ENCODE results near the gene CLTB. TPM values are rescaled to one million over a fixed set of nuclear protein-coding genes. Genes with fewer than 3 reads are reported as not detected.

CLTB gene
- total and polyA plus RNA-seq, 2 of the 8 experiments (the other 6 are each of a cell fraction or from before 2014, with no cell fraction given): 25.9 to 34.9 TPM

- Histone ChIP-seq H2BK120ac (replicated peaks; ENCODE audit: low read depth, low read length) (no peak overlapping the region), H3K27me3 (replicated peaks in 1 of 4; ENCODE audit: control insufficient read depth in 3 of 4, extremely low read depth in 1 of 4, insufficient read depth in 3 of 4, low read length in 3 of 4) (peaks cover 0 to 11% (median 9%) of the 10 kb centered on the region in 4 experiments; a peak in 6 of 7 replicates), H3K4me3 (ENCODE audit: extremely low read depth in 1 of 4, insufficient read depth in 2 of 4, low read depth in 3 of 4, low read length in 4 of 4) (no peak overlapping the region; a peak in 1 of 8 replicates), H3K79me2 (ENCODE audit: control insufficient read depth in 1 of 2, insufficient read depth in 2 of 2, low read length in 2 of 2) (no peaks in the 10 kb centered on the region), H4K8ac (ENCODE audit: extremely low read depth, insufficient read depth, low read length) (no peak overlapping the region), H3K4me1 (replicated peaks in 1 of 4; ENCODE audit: control insufficient read depth in 3 of 4, insufficient read depth in 4 of 4, low read length in 3 of 4) (peaks cover 0 to 3% (median 0%) of the 10 kb centered on the region in 4 experiments; a peak in 4 of 7 replicates), H3K23me2 (ENCODE audit: low read depth, low read length) (no peaks in the 10 kb centered on the region; the same call in 1 of the 2 replicates), H2BK15ac (ENCODE audit: low read length) (no peak overlapping the region), H3K18ac (ENCODE audit: extremely low read depth, low read length) (no peak overlapping the region), H3K9ac (replicated peaks in 1 of 4; ENCODE audit: extremely low read depth in 1 of 4, low read depth in 3 of 4, low read length in 3 of 4) (no peak overlapping the region), H2AFZ (ENCODE audit: low read length) (no peak overlapping the region), H2AK5ac (ENCODE audit: low read depth, low read length) (no peak overlapping the region), H3K56ac (replicated peaks; ENCODE audit: insufficient read length, low read depth, low read length) (no peak overlapping the region), H2BK5ac (ENCODE audit: low read depth, low read length) (no peak overlapping the region), H2BK20ac (ENCODE audit: low read length) (no peak overlapping the region), H4K91ac (replicated peaks; ENCODE audit: insufficient read length, low read length) (no peak overlapping the region), H3K14ac (ENCODE audit: insufficient read length) (no peak overlapping the region), H4K20me1 (replicated peaks in 1 of 2; ENCODE audit: control insufficient read depth in 1 of 2, insufficient read depth in 2 of 2, low read length in 2 of 2) (no peaks in the 10 kb centered on the region), H3K36me3 (ENCODE audit: control insufficient read depth in 2 of 4, insufficient read depth in 4 of 4, low read length in 3 of 4) (no peaks in the 10 kb centered on the region), H3K9me3 (ENCODE audit: insufficient read depth in 2 of 2, low read depth in 1 of 2, low read length in 1 of 2) (peaks cover 17 to 19% of the 10 kb centered on the region in 2 experiments; a peak in 3 of 4 replicates), H3K4ac (replicated peaks; ENCODE audit: insufficient read length, low read depth, low read length) (no peak overlapping the region), H3K4me2 (ENCODE audit: insufficient read depth in 1 of 2, low read depth in 2 of 2, low read length in 2 of 2) (no peak overlapping the region), H3K23ac (ENCODE audit: insufficient read length) (no peak overlapping the region), H3K27ac (ENCODE audit: low read depth, low read length) (no peak overlapping the region), H2BK12ac (ENCODE audit: low read depth, low read length) (no peak overlapping the region), H4K5ac (ENCODE audit: insufficient read length, low read depth, low read length) (no peak overlapping the region), H3K79me1 (ENCODE audit: low read depth, low read length) (no peaks in the 10 kb centered on the region)
- WGBS, 2 experiments (ENCODE audit: extremely low coverage in 1 of 2, insufficient coverage in 1 of 2, insufficient read length in 1 of 2, insufficient replicate concordance in 2 of 2, low coverage in 1 of 2, low lambda C conversion rate in 2 of 2, missing lambda C conversion rate in 1 of 2): 88% methylated on average over 2 of the region's 2 CpGs; no CpG with 5 or more reads in 1 of the 2 experiments
- TF ChIP-seq TEAD4 (IDR thresholded peaks at IDR 0.05; ENCODE audit: low read depth, low read length) (no peak), PHF8 (conservative IDR thresholded peaks at IDR 0.05; ENCODE audit: low read depth, low read length) (no peak), SP1 (IDR thresholded peaks at IDR 0.05; ENCODE audit: low read depth, low read length) (no peak), RBBP5 (IDR thresholded peaks at IDR 0.05; ENCODE audit: borderline replicate concordance, low read depth, low read length) (no peak), POLR2A (IDR thresholded peaks at IDR 0.05; ENCODE audit: control extremely low read depth in 1 of 2, low read depth in 2 of 2, low read length in 2 of 2) (no peak), FOSL1 (IDR thresholded peaks at IDR 0.05; ENCODE audit: insufficient read depth, low read depth, low read length) (no peak), POU5F1 (IDR thresholded peaks at IDR 0.05; ENCODE audit: low read depth, low read length) (no peak), SIX5 (IDR thresholded peaks at IDR 0.05; ENCODE audit: low read depth, low read length) (no peak), CHD1 (IDR thresholded peaks at IDR 0.05; ENCODE audit: low read depth, low read length) (no peak), POLR2AphosphoS5 (IDR thresholded peaks at IDR 0.05; ENCODE audit: low read depth, low read length) (no peak), ASH2L (IDR thresholded peaks at IDR 0.05; ENCODE audit: low read length) (no peak), YY1 (IDR thresholded peaks at IDR 0.05; ENCODE audit: low read depth, low read length) (no peak), BRCA1 (IDR thresholded peaks at IDR 0.05; ENCODE audit: low read depth, low read length) (no peak), HDAC6 (IDR thresholded peaks at IDR 0.05; ENCODE audit: low read depth, low read length) (no peak)
- no peak for DNase-seq (ENCODE audit: low read depth in 1 of 2, low spot score in 2 of 2)
- POLR2A ChIA-PET (ENCODE audit: partially characterized antibody): interaction anchor here (1.2 kb wide), 1 partner anchor 116 kb away, joined by 3 read pairs; the partner anchor contains the start of gene RNF44
- CTCF ChIA-PET (ENCODE audit: partially characterized antibody): interaction anchor here (0.7 to 1.5 kb wide), 3 partner anchors 14 to 176 kb away, joined by 3 to 5 read pairs (median 3); no protein-coding TSS in a partner anchor
- FAIRE-seq: no peak
These were observed 4.7 kb upstream of the CLTB start for GRCh38 chr5:176420972-176421544.

All from H1 (cell line).